SU-DHL-6 (cell line): ENCODE data around the gene SMARCD2.

ENCODE experiments used
- CTCF ChIP-seq: fragments of 200-600 bp; sonication (generic); IDR thresholded peaks from one replicate; pipeline ENCODE4 v1.5.1; 2017; ENCODE audit warnings: antibody characterized with exemption, mild to moderate bottlenecking, low read length, moderate library complexity; ENCODE audit not compliant: insufficient read depth, poor library complexity, severe bottlenecking
- EZH2phosphoT487 ChIP-seq: fragments of 200-600 bp; sonication (generic), shearing (Covaris generic); conservative IDR thresholded peaks from 2 replicates; pipeline ENCODE4 v1.6.1; 2018; ENCODE audit warnings: mild to moderate bottlenecking, antibody characterized with exemption, low read length, moderate library complexity, mixed read lengths

- no peak for TF ChIP-seq CTCF
- no peak for TF ChIP-seq EZH2phosphoT487
These were observed 16.8 kb upstream of the SMARCD2 start for GRCh38 chr17:63859257-63859656.
